KMS-11 (cell line): ENCODE data around the gene SLC35D3.

Source experiments
- H2AFZ ChIP-seq: fragments of 200-600 bp; sonication (generic); 2 replicates; pipeline ENCODE4 v1.6.1; 2016; ENCODE audit warnings: antibody characterized with exemption, mixed run types, low read depth
- H3K27ac ChIP-seq: fragments of 200-600 bp; sonication (generic); 2 replicates; pipeline ENCODE4 v1.6.1; 2016; ENCODE audit warnings: mild to moderate bottlenecking, mixed run types
- H3K27me3 ChIP-seq: fragments of 200-600 bp; sonication (generic); 2 replicates; pipeline ENCODE4 v1.6.1; 2017; ENCODE audit warnings: mild to moderate bottlenecking, low read depth, mixed run types, moderate library complexity; ENCODE audit not compliant: insufficient read depth
- H3K36me3 ChIP-seq: fragments of 200-600 bp; sonication (generic); 2 replicates; pipeline ENCODE4 v1.6.1; 2017; ENCODE audit warnings: mild to moderate bottlenecking, mixed run types; ENCODE audit not compliant: insufficient read depth
- H3K4me1 ChIP-seq: fragments of 200-600 bp; sonication (generic); 2 replicates; pipeline ENCODE4 v1.6.1; 2016; ENCODE audit warnings: mild to moderate bottlenecking, low read depth, mixed run types; ENCODE audit not compliant: poor library complexity, severe bottlenecking
- H3K4me2 ChIP-seq: fragments of 200-600 bp; sonication (generic); 2 replicates; pipeline ENCODE4 v1.7.0; 2016; ENCODE audit warnings: mild to moderate bottlenecking, mixed run types
- H3K4me3 ChIP-seq: fragments of 200-600 bp; sonication (generic); IDR thresholded peaks from 2 replicates; pipeline ENCODE4 v1.6.1; 2017; ENCODE audit warnings: low read depth, low read length, mixed read lengths; ENCODE audit not compliant: insufficient read depth
- H3K79me2 ChIP-seq: fragments of 200-600 bp; sonication (generic); 2 replicates; pipeline ENCODE4 v1.6.1; 2016; ENCODE audit warnings: low read depth, mixed run types; ENCODE audit not compliant: insufficient read depth
- H3K9ac ChIP-seq: fragments of 200-600 bp; sonication (generic); 2 replicates; pipeline ENCODE4 v1.6.1; 2016; ENCODE audit warnings: mild to moderate bottlenecking, mixed run types
- H4K20me1 ChIP-seq: fragments of 200-600 bp; sonication (generic); 2 replicates; pipeline ENCODE4 v1.6.1; 2016; ENCODE audit warnings: mild to moderate bottlenecking, mixed run types; ENCODE audit not compliant: insufficient read depth
- CTCF ChIP-seq: fragments of 200-600 bp; sonication (generic); conservative IDR thresholded peaks from 2 replicates; pipeline ENCODE4 v1.6.1; 2017; ENCODE audit warnings: low read depth, mild to moderate bottlenecking, antibody characterized with exemption, low read length, moderate library complexity, mixed read lengths

The SLC35D3 gene

GRCh38 chr6:136963259-136963658 lies 41.2 kb downstream of the SLC35D3 start:
- Histone ChIP-seq H2AFZ (no peak overlapping the region), H4K20me1 (no peaks in the 10 kb centered on the region), H3K4me2 (no peak overlapping the region), H3K4me1 (no peaks in the 10 kb centered on the region), H3K27ac (no peak overlapping the region), H3K36me3 (no peaks in the 10 kb centered on the region), H3K27me3 (no peaks in the 10 kb centered on the region), H3K4me3 (no peak overlapping the region), H3K9ac (no peak overlapping the region), H3K79me2 (no peaks in the 10 kb centered on the region)
- no peak for TF ChIP-seq CTCF

- no peak overlapping the region for H3K4me3 ChIP-seq
- TF ChIP-seq CTCF = no peak
- H4K20me1 ChIP-seq = no peaks in the 10 kb centered on the region
- no peaks in the 10 kb centered on the region for H3K36me3 ChIP-seq
- no peaks in the 10 kb centered on the region for H3K79me2 ChIP-seq
- no peaks in the 10 kb centered on the region for H3K4me1 ChIP-seq
- no peak overlapping the region for H3K27ac ChIP-seq
- no peak overlapping the region for H2AFZ ChIP-seq
- H3K9ac ChIP-seq = no peak overlapping the region
- no peak overlapping the region for H3K4me2 ChIP-seq
- H3K27me3 ChIP-seq = no peaks in the 10 kb centered on the region
These were observed 42.3 kb downstream of the SLC35D3 start for GRCh38 chr6:136964398-136964797.

GRCh38 chr6:136967876-136968752 lies 46.0 kb downstream of the SLC35D3 start:
- no peaks in the 10 kb centered on the region for H4K20me1 ChIP-seq
- no peak overlapping the region; the same call in 1 of the 2 replicates for H3K4me2 ChIP-seq
- no peaks in the 10 kb centered on the region for H3K79me2 ChIP-seq
- peak overlapping the region; percentile 15; the same call in 1 of the 2 replicates for H2AFZ ChIP-seq
- no peak overlapping the region for H3K27ac ChIP-seq
- H3K9ac ChIP-seq = no peak overlapping the region
- no peak overlapping the region for H3K4me3 ChIP-seq
- H3K27me3 ChIP-seq = no peaks in the 10 kb centered on the region
- no peaks in the 10 kb centered on the region for H3K4me1 ChIP-seq
- H3K36me3 ChIP-seq = no peaks in the 10 kb centered on the region
- TF ChIP-seq CTCF = peak; percentile 81

- no peak for TF ChIP-seq CTCF
- Histone ChIP-seq H4K20me1 (no peaks in the 10 kb centered on the region), H3K4me1 (no peaks in the 10 kb centered on the region), H3K27ac (no peak overlapping the region), H3K36me3 (no peaks in the 10 kb centered on the region), H3K79me2 (no peaks in the 10 kb centered on the region), H2AFZ (no peak overlapping the region), H3K27me3 (no peaks in the 10 kb centered on the region), H3K4me3 (no peak overlapping the region), H3K9ac (no peak overlapping the region), H3K4me2 (no peak overlapping the region)
These were observed 46.7 kb downstream of the SLC35D3 start for GRCh38 chr6:136968837-136969236.
